Upper lobe of left lung (tissue), 4 donors: ENCODE measurements around the gene FAHD2A.

Source experiments
- CTCF ChIP-seq, 6 experiments: fragments of 450-650 bp in 4 of 6; fragments of 200-600 bp in 2 of 6; sonication (generic) in 2 of 6; IDR thresholded peaks; one replicate each; pipeline ENCODE4 v1.5.1; 2016 to 2019; ENCODE audit warnings: antibody characterized with exemption in 6 of 6
- EP300 ChIP-seq, 4 donors: sonication (generic); formaldehyde crosslinking; IDR thresholded peaks; one replicate each; pipeline ENCODE4 v1.5.1; 2017; ENCODE audit warnings: antibody characterized with exemption in 4 of 4, control low read depth in 2 of 4
- POLR2A ChIP-seq, 4 donors: fragments of 450-650 bp; IDR thresholded peaks; one replicate each; pipeline ENCODE4 v1.5.1; 2016 to 2017; ENCODE audit warnings: antibody characterized with exemption in 4 of 4, mild to moderate bottlenecking in 2 of 4
- POLR2AphosphoS5 ChIP-seq, 2 donors: sonication (generic); formaldehyde crosslinking; IDR thresholded peaks; one replicate each; pipeline ENCODE4 v1.5.1; 2017; ENCODE audit warnings: antibody characterized with exemption in 2 of 2

GRCh38 chr2:95366514-95366913 lies 36.0 kb upstream of the FAHD2A start:
- TF ChIP-seq CTCF (IDR thresholded peaks at IDR 0.05): no peak
- TF ChIP-seq EP300 (IDR thresholded peaks at IDR 0.05): no peak
- no peak for TF ChIP-seq POLR2A (IDR thresholded peaks at IDR 0.05)
- TF ChIP-seq POLR2AphosphoS5 (IDR thresholded peaks at IDR 0.05): no peak
